SK-N-MC (cell line): ENCODE measurements around the gene YY1AP1.

Source experiments
- EZH2 ChIP-seq: fragments of 200-600 bp; sonication (generic); IDR thresholded peaks from one replicate; pipeline ENCODE4 v1.6.1; 2017; ENCODE audit warnings: antibody characterized with exemption
- POLR2AphosphoS5 ChIP-seq: IDR thresholded peaks from 2 replicates; pipeline ENCODE4 v1.6.1; 2012; ENCODE audit warnings: mild to moderate bottlenecking, low read depth, low read length, borderline replicate concordance

DNA sequence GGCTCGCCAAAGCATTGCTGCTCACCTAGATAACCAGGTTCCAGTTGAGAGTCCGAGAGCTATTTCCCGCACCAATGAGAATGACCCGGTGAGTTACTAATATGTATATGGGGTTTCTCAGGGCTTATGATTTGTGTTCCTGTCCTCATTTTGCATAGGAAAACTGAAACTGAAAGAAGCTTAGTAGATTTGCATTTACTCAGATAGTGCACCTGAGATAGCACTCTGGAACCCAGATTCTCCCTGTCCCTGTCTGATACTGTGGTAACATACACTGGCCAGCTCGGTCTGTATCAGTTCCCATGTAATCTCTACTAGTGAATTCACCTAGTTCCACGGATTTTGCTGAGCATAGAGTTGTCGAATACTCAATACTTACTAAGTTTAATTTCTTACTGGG, 28.5 kb upstream of the YY1AP1 start:
- TF ChIP-seq EZH2 (no peak), POLR2AphosphoS5 (no peak)
